Measurements from ENCODE around the gene ZNF793. TPM values are rescaled to one million over a fixed set of nuclear protein-coding genes. Genes with fewer than 3 reads are reported as not detected.

The ZNF793 gene
- total RNA-seq: 1 to 10 TPM; 2.4 to 3.4 TPM

DNA sequence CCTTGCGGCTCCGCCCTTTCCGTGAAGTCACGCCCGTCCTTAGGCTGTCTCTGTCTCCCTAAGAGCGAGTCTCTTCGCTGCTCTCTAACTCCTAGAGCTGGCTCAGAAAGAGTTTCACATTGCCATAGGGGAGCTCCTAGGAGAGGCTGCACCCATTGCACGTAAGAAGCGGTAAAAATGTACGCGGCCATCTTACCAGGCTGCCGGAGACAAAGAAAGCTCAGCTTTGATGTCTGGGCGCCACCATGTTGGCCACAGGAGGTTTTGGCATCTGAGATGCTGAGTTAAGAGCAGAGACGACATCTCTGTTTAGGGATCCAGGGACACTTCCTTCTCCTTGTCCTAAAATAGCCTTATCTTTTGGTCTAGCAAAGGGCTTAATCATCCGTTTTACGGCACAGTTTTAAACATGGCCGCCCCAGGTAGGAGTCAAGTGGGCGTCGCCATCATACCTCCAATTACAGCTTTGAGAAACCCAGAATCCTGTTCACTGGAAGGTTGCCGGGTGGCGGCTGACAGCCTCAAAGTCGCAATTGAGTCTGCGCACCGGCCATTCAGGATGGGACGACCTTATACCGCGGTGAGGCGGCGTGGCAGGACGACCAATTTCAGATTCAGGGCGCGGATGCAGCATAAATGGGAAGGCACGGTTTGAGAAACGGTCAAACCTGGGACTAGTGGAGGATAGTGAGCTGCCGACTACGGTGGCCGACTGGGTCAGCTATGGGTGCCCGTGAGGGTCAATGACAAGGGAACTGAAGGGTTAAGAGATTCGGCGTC, at the start of gene ZNF793:
TSS of gene ZNF793 (plus strand) at position 553 of the 780 bp plus-strand sequence. CDS start 16,501 bp downstream, outside the sequence.
- Mint-ChIP-seq H3K9me3 (peaks cover 30% of the 10 kb centered on the region), H3K4me1 (ENCODE audit: low read depth) (no peaks in the 10 kb centered on the region), H3K36me3 (peaks cover 42% of the 10 kb centered on the region), H3K27me3 (no peaks in the 10 kb centered on the region), H3K4me3 (no peak within 1 kb of the TSS), H3K27ac (no peak within 1 kb of the TSS)
- intact Hi-C loops (cut with micrococcal nuclease): loop anchor here (1.0 to 2.0 kb wide), 4 partner anchors 37 to 334 kb away; partner anchors contain the start of genes ZNF527, ZNF540, ZNF570 and ZNF571
- peak; percentile 86 for DNase-seq
- POLR2A ChIA-PET: interaction anchor here (1.0 to 1.9 kb wide), 7 partner anchors 37 to 656 kb away, joined by 3 to 15 read pairs (median 4); partner anchors contain the start of genes ZNF345, ZNF527, ZNF540 and ZNF569
- CTCF ChIA-PET: interaction anchor here (0.8 to 1.6 kb wide), 5 partner anchors 13 to 533 kb away, joined by 3 to 5 read pairs (median 3); partner anchors contain the start of genes ZNF540, ZNF569, ZNF570 and ZNF571

DNA sequence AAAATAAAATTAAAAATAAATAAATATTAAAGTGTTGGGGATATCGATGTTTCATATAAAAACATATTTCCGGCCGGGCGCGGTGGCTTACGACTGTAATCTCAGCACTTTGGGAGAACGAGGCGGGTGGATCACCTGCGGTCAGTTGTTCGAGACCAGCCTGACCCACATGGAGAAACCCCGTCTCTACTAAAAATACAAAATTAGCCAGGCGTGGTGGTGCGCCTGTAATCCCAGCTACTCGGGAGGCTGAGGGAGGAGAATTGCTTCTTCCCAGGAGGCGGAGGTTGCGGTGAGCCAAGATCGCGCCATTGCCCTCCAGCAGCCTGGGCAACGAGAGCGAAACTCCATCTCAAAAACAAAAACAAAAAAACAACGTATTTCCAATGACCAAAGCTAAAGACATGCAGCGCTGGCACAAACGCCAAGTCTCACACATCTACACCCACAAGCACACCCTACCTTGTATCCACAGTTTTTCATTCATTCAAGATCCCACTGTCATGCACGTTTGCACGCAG, 40.4 kb upstream of the ZNF793 start:
- H3K27ac Mint-ChIP-seq: peak overlapping the region; percentile 94
- intact Hi-C loops (cut with micrococcal nuclease): loop anchor here (2.0 to 10.0 kb wide), 8 partner anchors 191 to 1249 kb away; partner anchors contain the start of genes ZFP30, ZNF146, ZNF566 and ZNF567
- peaks cover 29% of the 10 kb centered on the region for H3K4me1 Mint-ChIP-seq (ENCODE audit: low read depth)
- DNase-seq: no peak
- CTCF ChIA-PET: no interaction called here
- peaks cover 22% of the 10 kb centered on the region for H3K36me3 Mint-ChIP-seq
- peak overlapping the region; percentile 92 for H3K4me3 Mint-ChIP-seq
- peaks cover 11% of the 10 kb centered on the region for H3K9me3 Mint-ChIP-seq
- POLR2A ChIA-PET: interaction anchor here (2.0 kb wide), 1 partner anchor 40 kb away, joined by 15 read pairs; the partner anchor contains the start of gene ZNF793
- H3K27me3 Mint-ChIP-seq: no peaks in the 10 kb centered on the region

DNA sequence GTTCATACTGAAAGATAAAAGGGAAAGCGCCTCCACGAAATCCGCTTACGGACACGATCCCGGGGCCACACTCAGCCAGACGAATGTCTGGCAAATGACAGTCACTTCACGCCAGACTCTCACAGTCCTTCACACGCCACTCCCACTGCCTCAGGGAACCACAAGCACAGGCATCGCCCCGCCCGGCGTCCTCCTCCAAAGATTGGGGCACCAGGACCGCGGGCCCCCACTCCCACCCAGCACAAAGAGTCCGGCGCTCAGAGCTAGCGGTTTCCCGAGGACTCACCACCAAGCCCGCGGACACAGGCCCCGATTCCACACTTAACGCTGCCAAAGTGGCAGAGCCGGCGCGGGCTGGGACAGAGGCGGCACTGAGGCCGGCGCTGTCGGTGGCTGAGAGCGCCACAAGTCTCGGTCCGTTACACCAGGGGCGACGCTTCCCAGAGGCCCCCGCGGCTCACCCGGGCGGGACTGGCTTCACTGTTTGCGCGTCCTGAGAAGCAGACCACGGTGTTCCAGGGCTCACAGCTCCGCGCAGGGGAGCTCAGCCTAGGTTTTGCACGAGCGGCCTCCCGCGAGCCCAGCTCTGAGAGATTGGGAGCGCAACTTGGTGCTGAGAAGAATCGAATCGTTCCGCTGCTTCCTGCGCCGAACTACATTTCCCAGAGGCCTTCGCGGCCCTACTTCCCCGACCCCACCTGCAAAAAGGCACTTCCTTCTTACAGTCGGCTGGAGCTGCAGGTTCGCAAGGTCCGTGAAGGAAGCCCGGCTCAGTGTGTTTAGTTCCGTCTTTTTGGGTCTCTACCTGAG, 39.7 kb upstream of the ZNF793 start, which contains the start of gene ZNF569:
TSS of gene ZNF569 (minus strand) at position 647 of the 810 bp plus-strand sequence. CDS start 22,523 bp downstream, outside the sequence.
- intact Hi-C loops (cut with micrococcal nuclease): loop anchor here (1.0 to 10.0 kb wide), 14 partner anchors 96 to 1250 kb away; partner anchors contain the start of genes ZFP30, ZNF146, ZNF345 and ZNF527
- peak; percentile 93 for DNase-seq
- Mint-ChIP-seq H3K9me3 (peaks cover 11% of the 10 kb centered on the region), H3K27ac (peak within 1 kb of the TSS; percentile 94), H3K27me3 (no peaks in the 10 kb centered on the region), H3K4me3 (peak within 1 kb of the TSS; percentile 92), H3K36me3 (peaks cover 22% of the 10 kb centered on the region), H3K4me1 (ENCODE audit: low read depth) (peaks cover 29% of the 10 kb centered on the region)
- ChIA-PET CTCF (interaction anchor here (0.7 to 1.2 kb wide), 4 partner anchors 39 to 128 kb away, joined by 3 read pairs; partner anchors contain the start of genes ZNF540, ZNF571 and ZNF793), POLR2A (interaction anchor here (0.9 to 2.0 kb wide), 3 partner anchors 39 to 862 kb away, joined by 3 to 15 read pairs (median 4); partner anchors contain the start of genes ZNF382, ZNF540, ZNF571 and ZNF793)

DNA sequence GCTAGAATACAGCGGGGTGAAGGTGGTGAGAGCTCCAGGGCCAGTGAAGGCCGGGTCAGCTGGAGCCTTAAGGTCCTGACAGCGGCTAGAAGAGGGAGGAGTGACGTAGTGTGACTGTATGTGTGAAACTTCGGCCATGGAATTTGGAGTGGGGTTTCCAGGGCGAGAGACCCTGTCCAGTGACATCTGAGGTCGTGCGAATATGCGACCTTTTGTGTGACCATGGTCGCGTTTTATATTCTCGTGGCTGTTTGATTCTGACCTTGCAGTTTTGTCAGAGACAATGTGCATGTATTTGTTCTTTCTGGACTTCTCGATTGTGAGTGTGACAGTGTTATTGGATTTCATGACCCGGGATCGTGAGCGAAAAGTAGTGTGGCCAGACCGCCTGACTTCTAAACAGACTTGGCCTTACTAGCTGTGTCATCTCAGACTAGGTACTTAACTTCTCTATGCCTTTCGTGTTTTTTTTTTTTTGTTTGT, 39.1 kb upstream of the ZNF793 start:
- Mint-ChIP-seq H3K36me3 (peaks cover 22% of the 10 kb centered on the region), H3K9me3 (peaks cover 11% of the 10 kb centered on the region), H3K27ac (peak overlapping the region; percentile 94), H3K4me3 (peak overlapping the region; percentile 92), H3K27me3 (no peaks in the 10 kb centered on the region), H3K4me1 (ENCODE audit: low read depth) (peaks cover 29% of the 10 kb centered on the region)
- intact Hi-C loops (cut with micrococcal nuclease): loop anchor here (1.0 to 10.0 kb wide), 14 partner anchors 96 to 1250 kb away; partner anchors contain the start of genes ZFP30, ZNF146, ZNF345 and ZNF527
- DNase-seq: no peak
- POLR2A ChIA-PET: interaction anchor here (0.9 to 2.0 kb wide), 3 partner anchors 39 to 863 kb away, joined by 3 to 15 read pairs (median 4); partner anchors contain the start of genes ZNF382, ZNF540, ZNF571 and ZNF793
- CTCF ChIA-PET: interaction anchor here (0.7 to 1.2 kb wide), 4 partner anchors 39 to 127 kb away, joined by 3 read pairs; partner anchors contain the start of genes ZNF540, ZNF571 and ZNF793

DNA sequence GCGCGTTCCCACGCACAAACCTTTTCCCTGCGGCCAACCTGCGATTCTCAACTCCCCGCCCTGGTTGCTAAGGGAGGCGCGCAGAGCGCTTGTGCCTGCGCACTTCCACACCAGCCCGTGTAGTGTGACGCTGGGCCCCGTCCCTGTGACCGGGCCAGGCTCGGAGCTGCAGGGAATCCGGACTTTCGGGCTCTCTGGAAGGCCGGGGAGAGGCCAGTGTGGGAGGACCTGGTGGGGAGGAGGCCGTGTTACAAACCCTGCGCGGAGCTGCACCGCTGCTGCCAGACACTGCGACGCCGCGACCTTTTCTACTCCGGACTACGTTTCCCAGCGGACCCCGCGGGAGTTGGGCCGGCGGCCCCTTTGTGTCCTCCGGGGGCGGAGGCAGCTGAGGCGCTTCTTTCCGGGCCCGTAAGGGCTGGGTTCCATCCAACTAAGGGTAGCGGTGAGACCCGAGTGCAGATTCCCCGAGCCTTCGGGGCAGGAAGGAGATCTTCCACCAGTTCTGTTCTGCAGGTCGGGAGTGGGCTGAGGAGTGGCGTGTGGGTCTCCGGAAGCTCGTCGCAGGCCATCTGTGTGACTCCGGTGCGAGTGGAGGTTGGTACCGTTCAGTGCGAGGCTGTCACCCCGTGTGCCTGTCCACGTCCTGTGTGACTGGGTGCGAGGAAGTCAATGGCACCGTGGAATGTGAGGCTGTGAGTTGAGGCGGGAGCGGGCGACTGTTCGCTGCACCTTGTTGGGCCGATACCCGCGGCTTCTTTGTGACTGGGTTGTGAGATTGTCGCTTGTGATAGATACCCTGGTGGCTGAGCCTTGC, 37.6 kb upstream of the ZNF793 start, which contains the start of gene ZNF570:
TSS of gene ZNF570 (plus strand) at position 396 of the 817 bp plus-strand sequence. CDS start 999 bp downstream, outside the sequence.
- Mint-ChIP-seq H3K9me3 (peaks cover 11% of the 10 kb centered on the region), H3K4me3 (peak within 1 kb of the TSS; percentile 92), H3K4me1 (ENCODE audit: low read depth) (peaks cover 29% of the 10 kb centered on the region), H3K27ac (peak within 1 kb of the TSS; percentile 92), H3K36me3 (peaks cover 21% of the 10 kb centered on the region), H3K27me3 (no peaks in the 10 kb centered on the region)
- DNase-seq: peak; percentile 92
- CTCF ChIA-PET: interaction anchor here (0.7 to 1.2 kb wide), 3 partner anchors 37 to 496 kb away, joined by 3 read pairs; partner anchors contain the start of gene ZNF793
- intact Hi-C loops (cut with micrococcal nuclease): loop anchor here (1.0 to 10.0 kb wide), 8 partner anchors 37 to 1252 kb away; partner anchors contain the start of genes ZFP30, ZNF146, ZNF567 and ZNF585A
- POLR2A ChIA-PET: interaction anchor here (0.6 to 1.2 kb wide), 6 partner anchors 37 to 260 kb away, joined by 3 to 6 read pairs (median 4); partner anchors contain the start of genes ZNF527, ZNF540, ZNF571 and ZNF793

DNA sequence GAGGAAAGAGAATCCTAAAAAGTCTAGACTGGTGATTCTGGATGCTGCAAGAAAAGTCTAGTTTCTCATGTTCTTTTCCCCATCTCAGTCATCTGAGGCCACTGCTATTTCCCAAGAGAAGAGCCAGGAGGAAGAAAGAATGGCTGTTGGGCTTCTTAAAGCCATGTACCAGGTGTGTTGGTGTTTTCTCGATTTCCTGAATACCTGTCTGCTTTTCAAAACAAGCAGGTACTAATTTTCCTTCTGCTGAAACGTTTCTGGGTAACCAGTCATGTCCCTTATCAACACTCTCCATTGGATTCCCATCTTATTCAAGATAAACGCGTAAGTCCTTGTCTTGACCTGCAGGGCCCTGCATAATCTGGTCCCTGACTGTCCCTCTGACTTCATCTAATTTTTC, 36.5 kb upstream of the ZNF793 start:
- Mint-ChIP-seq H3K27me3 (no peaks in the 10 kb centered on the region), H3K9me3 (peaks cover 8% of the 10 kb centered on the region), H3K36me3 (peaks cover 18% of the 10 kb centered on the region), H3K27ac (no peak overlapping the region), H3K4me1 (ENCODE audit: low read depth) (peaks cover 29% of the 10 kb centered on the region), H3K4me3 (peak overlapping the region; percentile 92)
- CTCF ChIA-PET: no interaction called here
- DNase-seq: no peak
- POLR2A ChIA-PET: no interaction called here
- intact Hi-C loops (cut with micrococcal nuclease): no loop called here

DNA sequence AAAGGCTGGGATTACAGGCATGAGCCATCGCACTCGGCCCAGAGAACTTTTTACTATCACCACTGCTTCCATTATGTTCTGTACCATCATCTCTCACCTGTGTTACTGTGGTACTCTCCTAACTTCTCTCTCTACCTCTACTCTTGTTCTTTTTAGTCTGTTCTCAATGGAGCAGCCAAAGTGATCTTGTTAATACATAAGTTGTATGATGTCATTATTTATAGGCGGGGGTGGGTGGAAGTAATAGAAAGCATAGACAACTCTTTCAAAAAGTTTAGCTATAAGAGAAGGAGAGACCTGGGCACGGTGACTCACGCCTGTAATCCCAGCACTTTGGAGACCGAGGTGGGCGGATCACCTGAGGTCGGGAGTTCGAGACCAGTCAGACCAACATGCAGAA, 34.6 kb upstream of the ZNF793 start:
- POLR2A ChIA-PET: no interaction called here

DNA sequence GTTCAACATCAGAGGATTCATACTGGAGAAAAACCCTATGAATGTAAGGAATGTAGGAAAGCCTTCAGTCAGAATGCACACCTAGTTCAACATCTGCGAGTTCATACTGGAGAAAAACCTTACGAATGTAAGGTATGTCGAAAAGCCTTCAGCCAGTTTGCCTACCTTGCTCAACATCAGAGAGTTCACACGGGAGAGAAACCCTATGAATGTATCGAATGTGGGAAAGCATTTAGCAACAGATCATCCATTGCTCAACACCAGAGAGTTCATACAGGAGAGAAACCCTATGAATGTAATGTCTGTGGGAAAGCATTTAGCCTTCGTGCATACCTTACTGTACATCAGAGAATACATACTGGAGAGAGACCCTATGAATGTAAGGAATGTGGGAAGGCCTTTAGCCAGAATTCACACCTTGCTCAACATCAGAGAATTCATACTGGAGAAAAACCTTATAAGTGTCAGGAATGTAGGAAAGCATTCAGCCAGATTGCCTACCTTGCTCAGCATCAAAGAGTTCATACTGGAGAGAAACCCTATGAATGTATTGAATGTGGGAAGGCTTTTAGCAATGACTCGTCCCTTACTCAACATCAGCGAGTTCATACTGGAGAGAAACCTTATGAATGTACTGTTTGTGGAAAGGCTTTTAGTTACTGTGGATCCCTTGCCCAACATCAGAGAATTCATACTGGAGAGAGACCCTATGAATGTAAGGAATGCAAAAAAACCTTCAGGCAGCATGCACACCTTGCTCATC, 22.2 kb upstream of the ZNF793 start:
- Mint-ChIP-seq H3K27ac (no peak overlapping the region), H3K36me3 (peaks cover 70% of the 10 kb centered on the region), H3K4me1 (ENCODE audit: low read depth) (no peaks in the 10 kb centered on the region), H3K9me3 (peaks cover 80% of the 10 kb centered on the region), H3K4me3 (no peak overlapping the region), H3K27me3 (no peaks in the 10 kb centered on the region)
- intact Hi-C loops (cut with micrococcal nuclease): no loop called here
- DNase-seq: no peak
- POLR2A ChIA-PET: no interaction called here
- CTCF ChIA-PET: no interaction called here

More for the DNA sequence above, 34.6 kb upstream of the ZNF793 start:
- peaks cover 35% of the 10 kb centered on the region for H3K36me3 Mint-ChIP-seq
- H3K9me3 Mint-ChIP-seq: peaks cover 24% of the 10 kb centered on the region
- DNase-seq: no peak
- no peak overlapping the region for H3K4me3 Mint-ChIP-seq
- H3K27ac Mint-ChIP-seq: no peak overlapping the region
- CTCF ChIA-PET: no interaction called here
- intact Hi-C loops (cut with micrococcal nuclease): no loop called here
- no peaks in the 10 kb centered on the region for H3K27me3 Mint-ChIP-seq
- peaks cover 22% of the 10 kb centered on the region for H3K4me1 Mint-ChIP-seq (ENCODE audit: low read depth)

DNA sequence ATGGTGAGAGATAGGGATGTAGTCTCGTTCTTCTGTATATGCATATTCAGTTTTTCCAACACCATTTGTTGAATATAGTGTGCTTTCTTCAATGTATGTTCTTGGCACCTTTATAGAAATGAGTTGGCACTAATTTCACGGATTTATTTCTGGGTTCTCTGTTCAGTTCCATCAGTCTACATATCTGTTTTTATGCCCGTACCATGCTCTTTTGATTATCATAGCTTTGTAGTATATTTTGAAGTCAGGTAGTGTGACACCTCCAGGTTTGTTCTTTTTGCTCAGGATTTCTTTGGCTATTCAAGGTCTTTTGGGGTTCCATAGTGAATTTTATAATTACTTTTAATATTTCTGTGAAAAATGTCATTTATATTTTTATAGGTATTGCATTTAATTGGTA, 14.5 kb upstream of the ZNF793 start:
- H3K27ac Mint-ChIP-seq: no peak overlapping the region
- DNase-seq: no peak
- no peak overlapping the region for H3K4me3 Mint-ChIP-seq
- no peaks in the 10 kb centered on the region for H3K27me3 Mint-ChIP-seq
- ChIA-PET CTCF (no interaction called here), POLR2A (no interaction called here)
- H3K4me1 Mint-ChIP-seq (ENCODE audit: low read depth): no peaks in the 10 kb centered on the region
- peaks cover 72% of the 10 kb centered on the region for H3K9me3 Mint-ChIP-seq
- intact Hi-C loops (cut with micrococcal nuclease): no loop called here
- H3K36me3 Mint-ChIP-seq: peaks cover 27% of the 10 kb centered on the region
